Endometrial microvascular endothelial cells (primary cell): ENCODE results near the gene CNDP1. TPM values are rescaled to one million over a fixed set of nuclear protein-coding genes. Genes with fewer than 3 reads are reported as not detected.

Experiments
- in situ Hi-C: cut with HindIII; loops from 2 replicates; pipeline ENCODE4 v1.10.0; 2017; ENCODE audit warnings: low sequenced_read_pairs, low pct_unique_long_range_greater_than_20kb; ENCODE audit errors: inconsistent ontology term
- total RNA-seq: library from RNA; depleted of rRNA; stranded (reverse); fragments of >200 nt; gene quantifications from one replicate; pipeline ENCODE4 v1.2.3, GENCODE V29; 2015; ENCODE audit errors: inconsistent ontology term

Gene CNDP1
- total RNA-seq, 1 donor from 2014 or later: not detected

GRCh38 chr18:74604774-74605173 lies 70.5 kb downstream of the CNDP1 start:
- in situ Hi-C loops: no loop called here

GRCh38 chr18:74608681-74609080 lies 74.4 kb downstream of the CNDP1 start:
- in situ Hi-C loops: no loop called here

- in situ Hi-C loops: no loop called here
Observed at GRCh38 chr18:74609535-74609934, 75.2 kb downstream of the CNDP1 start.

GRCh38 chr18:74610051-74610615 lies 75.8 kb downstream of the CNDP1 start:
- in situ Hi-C loops: no loop called here

GRCh38 chr18:74610860-74611259 lies 76.6 kb downstream of the CNDP1 start:
- in situ Hi-C loops: no loop called here

- in situ Hi-C loops: no loop called here
Observed at GRCh38 chr18:74611765-74612164, 77.5 kb downstream of the CNDP1 start.

GRCh38 chr18:74613381-74613780 lies 79.1 kb downstream of the CNDP1 start:
- in situ Hi-C loops: no loop called here

- in situ Hi-C loops: no loop called here
Observed at GRCh38 chr18:74616494-74616893, 82.2 kb downstream of the CNDP1 start.

GRCh38 chr18:74617486-74617885 lies 83.2 kb downstream of the CNDP1 start:
- in situ Hi-C loops: no loop called here

- in situ Hi-C loops: no loop called here
Observed at GRCh38 chr18:74622072-74622471, 87.8 kb downstream of the CNDP1 start.

- in situ Hi-C loops: no loop called here
Observed at GRCh38 chr18:74623047-74623816, 88.9 kb downstream of the CNDP1 start.

- in situ Hi-C loops: no loop called here
Observed at GRCh38 chr18:74624466-74624865, 90.2 kb downstream of the CNDP1 start.

- in situ Hi-C loops: no loop called here
Observed at GRCh38 chr18:74625157-74625556, 90.9 kb downstream of the CNDP1 start.

GRCh38 chr18:74626049-74626874 lies 92.0 kb downstream of the CNDP1 start:
- in situ Hi-C loops: no loop called here

GRCh38 chr18:74630804-74631203 lies 96.5 kb downstream of the CNDP1 start:
- in situ Hi-C loops: no loop called here

- in situ Hi-C loops: no loop called here
Observed at GRCh38 chr18:74631212-74631611, 96.9 kb downstream of the CNDP1 start.

- in situ Hi-C loops: no loop called here
Observed at GRCh38 chr18:74631623-74632350, 97.5 kb downstream of the CNDP1 start.

- in situ Hi-C loops: no loop called here
Observed at GRCh38 chr18:74632351-74632679, 98.0 kb downstream of the CNDP1 start.

- in situ Hi-C loops: no loop called here
Observed at GRCh38 chr18:74632856-74633255, 98.6 kb downstream of the CNDP1 start.
